ENCODE data around the gene SLC23A3.

DNA sequence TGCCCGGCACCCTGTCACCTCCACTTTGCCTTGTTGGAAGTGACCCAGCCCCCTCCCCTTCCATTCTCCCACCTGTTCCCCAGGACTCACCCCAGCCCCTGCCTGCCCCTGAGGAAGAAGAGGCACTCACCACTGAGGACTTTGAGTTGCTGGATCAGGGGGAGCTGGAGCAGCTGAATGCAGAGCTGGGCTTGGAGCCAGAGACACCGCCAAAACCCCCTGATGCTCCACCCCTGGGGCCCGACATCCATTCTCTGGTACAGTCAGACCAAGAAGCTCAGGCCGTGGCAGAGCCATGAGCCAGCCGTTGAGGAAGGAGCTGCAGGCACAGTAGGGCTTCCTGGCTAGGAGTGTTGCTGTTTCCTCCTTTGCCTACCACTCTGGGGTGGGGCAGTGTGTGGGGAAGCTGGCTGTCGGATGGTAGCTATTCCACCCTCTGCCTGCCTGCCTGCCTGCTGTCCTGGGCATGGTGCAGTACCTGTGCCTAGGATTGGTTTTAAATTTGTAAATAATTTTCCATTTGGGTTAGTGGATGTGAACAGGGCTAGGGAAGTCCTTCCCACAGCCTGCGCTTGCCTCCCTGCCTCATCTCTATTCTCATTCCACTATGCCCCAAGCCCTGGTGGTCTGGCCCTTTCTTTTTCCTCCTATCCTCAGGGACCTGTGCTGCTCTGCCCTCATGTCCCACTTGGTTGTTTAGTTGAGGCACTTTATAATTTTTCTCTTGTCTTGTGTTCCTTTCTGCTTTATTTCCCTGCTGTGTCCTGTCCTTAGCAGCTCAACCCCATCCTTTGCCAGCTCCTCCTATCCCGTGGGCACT lies 12.7 kb upstream of the SLC23A3 start:
- TF ChIP-seq, protein P1, sequence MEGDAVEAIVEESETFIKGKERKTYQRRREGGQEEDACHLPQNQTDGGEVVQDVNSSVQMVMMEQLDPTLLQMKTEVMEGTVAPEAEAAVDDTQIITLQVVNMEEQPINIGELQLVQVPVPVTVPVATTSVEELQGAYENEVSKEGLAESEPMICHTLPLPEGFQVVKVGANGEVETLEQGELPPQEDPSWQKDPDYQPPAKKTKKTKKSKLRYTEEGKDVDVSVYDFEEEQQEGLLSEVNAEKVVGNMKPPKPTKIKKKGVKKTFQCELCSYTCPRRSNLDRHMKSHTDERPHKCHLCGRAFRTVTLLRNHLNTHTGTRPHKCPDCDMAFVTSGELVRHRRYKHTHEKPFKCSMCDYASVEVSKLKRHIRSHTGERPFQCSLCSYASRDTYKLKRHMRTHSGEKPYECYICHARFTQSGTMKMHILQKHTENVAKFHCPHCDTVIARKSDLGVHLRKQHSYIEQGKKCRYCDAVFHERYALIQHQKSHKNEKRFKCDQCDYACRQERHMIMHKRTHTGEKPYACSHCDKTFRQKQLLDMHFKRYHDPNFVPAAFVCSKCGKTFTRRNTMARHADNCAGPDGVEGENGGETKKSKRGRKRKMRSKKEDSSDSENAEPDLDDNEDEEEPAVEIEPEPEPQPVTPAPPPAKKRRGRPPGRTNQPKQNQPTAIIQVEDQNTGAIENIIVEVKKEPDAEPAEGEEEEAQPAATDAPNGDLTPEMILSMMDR (conservative IDR thresholded peaks at IDR 0.05 in 1 of 2, IDR thresholded peaks at IDR 0.05 in 1 of 2; ENCODE audit: extremely low read depth in 1 of 2, insufficient read depth in 1 of 2, low read depth in 1 of 2, low read length in 2 of 2) = no peak
- TF ChIP-seq EZH2 (IDR thresholded peaks at IDR 0.05; ENCODE audit: borderline replicate concordance, low read length) = no peak
